T-helper 9 cell (primary cell): Measurements from ENCODE around the gene PDPN.

Experiments used
- DNase-seq: peaks from one replicate; pipeline ENCODE4 v3.0.0-alpha.2; 2020

Gene PDPN

GRCh38 chr1:13581446-13581845 lies 2.2 kb upstream of the PDPN start:
- DNase-seq, result no peak

DNA sequence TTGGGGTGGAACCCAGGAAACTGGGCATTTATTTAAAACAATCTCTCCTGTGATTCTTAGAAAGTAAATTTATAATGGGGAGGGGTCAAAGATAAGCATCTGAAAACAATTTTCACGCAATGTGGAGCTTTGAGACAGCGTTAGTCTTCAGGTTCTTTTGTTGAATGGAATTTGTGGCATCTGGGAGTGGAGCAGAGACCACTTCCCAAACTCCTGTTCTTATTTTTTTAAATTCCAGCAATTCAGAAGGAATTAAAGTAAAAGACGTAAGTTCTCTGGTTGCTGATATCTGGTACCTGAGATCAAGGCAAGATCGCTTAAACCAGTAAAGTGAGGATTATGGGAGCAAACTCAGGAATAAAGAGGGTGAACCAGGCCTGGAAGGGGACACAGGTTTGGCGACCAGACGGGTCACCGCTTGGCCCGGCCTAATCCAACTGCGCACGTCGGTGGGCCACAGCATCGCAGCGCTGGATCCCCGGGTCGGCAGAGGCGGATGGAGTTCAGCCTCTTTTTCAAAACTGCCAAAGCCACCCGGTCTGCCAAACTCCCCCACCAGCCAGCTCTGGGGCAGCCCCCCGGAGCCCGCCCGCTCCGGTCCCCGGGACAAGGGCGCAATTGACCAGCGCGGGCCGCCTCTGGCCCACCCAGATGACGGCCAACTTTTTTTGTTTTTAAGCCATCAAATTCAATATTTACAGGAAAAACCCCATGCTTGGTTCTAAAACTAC lies 754 bp upstream of the PDPN start:
- no peak for DNase-seq

DNA sequence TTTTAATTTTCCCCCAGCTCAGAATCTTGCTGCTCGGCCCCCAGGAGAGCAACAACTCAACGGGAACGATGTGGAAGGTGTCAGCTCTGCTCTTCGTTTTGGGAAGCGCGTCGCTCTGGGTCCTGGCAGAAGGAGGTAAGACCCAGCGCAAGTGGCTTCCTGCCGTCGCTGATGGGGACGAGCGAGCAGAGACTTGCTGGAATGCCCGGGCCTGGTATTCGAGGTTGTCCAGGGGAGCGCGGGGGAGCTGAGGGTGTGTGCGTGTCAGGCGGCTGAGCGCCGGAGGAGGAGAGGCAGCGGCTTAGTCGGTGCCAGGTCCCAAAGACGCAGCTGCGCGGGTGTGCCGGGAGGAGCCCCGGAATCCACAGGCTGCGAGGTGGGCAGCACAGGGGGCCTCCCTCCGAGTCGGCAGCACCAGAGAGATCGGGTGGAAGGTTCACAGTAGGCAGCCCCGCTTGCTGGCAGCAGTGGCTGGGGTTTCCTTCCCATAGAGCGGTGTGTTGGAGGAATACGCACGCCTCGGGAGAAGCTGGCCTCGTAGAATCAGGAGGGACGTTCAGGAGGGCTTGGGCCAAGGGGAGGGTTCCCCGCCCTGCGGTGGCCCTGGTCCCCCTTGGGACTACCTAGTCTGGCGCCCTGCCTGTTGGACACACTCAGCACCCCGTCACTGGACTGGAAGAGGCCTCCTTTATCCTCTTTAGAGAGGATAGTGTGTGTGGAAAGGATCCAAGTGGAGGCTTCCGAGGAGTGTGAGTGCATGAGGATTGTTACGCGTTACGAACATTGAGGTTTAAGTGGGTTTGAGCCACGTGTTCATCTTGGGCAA lies 547 bp downstream of the PDPN start:
- no peak for DNase-seq

DNA sequence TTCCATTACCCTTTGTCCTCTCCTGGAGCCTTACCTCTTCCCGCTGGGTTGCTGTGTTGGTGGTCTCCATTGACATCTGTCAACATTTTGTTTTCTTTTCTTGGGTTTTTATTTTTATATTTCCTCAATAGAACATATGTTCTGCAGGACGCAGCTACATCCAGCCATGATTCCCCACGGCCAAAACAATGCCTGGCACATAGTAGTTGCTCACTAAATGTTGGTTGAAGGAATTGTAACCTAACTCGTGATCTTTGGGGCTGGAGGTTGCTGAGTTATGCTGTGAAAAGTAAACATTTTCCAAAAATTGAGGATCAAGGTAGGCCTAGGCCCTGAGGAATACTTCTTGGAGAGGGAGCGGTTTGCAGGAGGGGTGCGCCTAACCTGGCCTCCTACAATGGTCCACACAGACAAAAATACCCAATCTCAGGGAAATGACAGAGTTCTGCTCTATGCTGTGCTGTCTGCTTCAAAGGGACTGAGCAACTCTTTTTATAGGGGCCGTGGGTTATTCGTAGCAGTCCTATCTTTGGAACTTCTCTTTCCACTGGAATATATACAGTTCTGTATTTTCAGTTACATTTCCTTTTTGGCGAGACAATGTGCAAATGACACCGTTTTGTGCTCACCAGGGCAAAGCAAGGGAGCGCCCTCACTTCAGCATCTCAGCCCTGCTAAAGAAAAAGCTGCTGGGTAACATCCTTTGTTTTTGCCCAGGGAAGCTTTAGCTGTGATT lies 1.4 kb downstream of the PDPN start:
- DNase-seq, result no peak

DNA sequence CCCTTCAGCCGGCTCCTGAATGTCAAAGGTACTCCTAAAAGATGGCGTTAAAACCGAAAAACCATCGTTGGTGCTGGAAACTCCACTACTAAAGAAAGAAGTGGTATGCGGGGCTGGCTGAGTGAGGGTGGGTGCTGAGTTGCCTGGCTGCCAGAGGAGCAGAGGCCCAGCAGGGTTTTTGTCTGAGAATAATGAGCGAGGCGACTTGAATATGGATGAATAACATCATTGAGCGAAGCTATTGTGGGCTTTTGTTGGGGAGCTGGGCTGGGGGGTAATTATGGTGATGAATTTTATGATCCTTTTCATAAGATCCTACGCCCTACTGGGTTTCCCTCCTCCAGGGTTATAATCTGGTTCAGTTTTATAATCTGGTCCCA lies 2.0 kb downstream of the PDPN start:
- no peak for DNase-seq

- DNase-seq, result no peak
Measured at GRCh38 chr1:13586001-13586400, 2.4 kb downstream of the PDPN start.

DNA sequence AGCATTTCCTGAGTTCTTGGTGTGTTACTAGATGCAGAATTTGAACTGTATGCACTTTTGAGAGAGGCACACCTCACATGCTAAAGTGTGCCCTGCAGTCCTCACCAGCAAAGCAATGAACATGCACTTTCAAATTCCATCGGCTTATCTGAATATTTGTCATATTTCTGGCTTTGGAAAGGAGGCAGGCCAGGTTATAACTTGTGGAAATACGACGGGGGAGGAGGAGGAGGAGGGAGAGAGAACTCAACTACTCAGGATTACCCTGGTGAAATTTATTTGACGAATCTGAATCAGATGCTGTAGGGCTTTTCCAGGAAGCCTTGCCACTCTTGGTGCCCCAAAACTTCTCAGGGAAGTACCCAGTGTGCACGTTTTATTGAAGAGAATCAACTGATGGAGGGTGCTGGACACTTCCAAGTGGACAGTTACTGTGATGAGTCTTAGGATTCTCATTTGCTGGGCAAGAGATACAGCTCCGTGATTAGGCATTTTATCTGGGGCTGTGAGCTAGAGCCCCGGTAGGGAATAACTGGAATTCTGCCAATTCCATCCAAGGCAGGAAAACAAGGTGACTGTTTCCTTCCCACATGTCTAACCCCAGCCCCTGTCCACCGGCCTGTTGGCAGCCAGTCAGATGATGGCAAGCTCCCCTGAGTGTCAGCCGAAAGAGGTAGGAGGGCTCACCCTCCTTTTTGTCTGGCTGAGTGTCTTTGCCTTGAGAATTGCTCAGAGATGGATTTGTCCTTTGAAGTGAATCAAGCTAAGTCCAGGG lies 3.8 kb downstream of the PDPN start:
- no peak for DNase-seq

DNA sequence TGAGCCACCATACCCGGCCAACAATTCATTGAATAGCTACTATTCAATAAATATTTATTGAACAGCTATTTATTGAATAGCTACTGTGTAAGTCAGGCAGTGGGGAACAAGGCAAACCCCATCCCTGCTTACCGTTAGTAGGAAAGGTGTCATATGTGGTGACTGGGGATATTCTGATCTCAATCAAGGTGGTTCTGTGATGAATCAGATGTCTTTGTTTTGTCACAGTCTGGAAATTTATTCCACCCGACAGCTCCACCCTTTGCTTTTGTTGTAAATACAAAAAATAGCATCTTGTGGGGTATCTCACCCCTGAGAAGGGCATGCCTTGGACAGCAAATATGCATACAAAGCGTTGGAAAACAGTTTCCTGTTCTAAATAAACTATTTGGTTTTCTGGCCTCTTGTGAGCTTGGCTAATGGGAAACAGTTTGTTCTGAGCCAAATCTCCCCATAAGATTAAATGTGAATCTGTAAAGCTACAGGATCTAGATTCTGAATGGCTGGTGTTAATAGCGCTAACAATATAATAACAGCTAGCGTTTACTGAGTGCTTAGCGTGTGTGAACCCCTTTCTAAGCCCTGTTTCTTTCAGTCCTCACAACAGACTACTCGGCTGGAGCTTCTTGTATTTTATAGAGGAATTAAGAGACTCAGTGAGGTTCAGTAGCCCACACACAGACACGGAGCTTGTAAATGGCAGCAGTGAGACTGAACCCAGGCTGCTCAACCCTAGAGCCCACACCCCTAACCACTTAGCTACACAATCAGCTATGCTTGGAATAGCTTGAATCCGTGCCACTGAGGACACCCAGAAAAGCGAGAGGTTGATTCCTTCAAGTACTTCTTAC lies 5.5 kb downstream of the PDPN start:
- no peak for DNase-seq

DNA sequence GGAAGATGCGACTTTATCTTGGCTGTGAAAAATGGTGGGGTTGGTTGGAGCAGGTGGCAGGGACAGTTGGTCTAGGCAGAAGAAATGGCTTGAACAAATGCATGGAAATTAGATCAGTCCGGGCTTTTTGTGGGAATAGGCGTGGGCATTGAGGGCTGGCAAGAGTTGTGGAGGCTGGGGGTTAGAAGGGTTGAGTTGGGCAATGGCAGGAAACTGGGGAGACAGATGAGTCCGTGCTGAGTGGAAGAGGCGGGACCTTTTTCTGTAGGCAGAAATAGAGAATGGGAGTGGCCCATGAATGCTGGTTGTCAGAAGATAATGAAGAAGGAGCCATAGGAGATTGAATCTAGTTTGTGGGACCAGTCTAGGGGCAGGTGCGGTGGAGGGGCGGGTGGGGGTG lies 6.9 kb downstream of the PDPN start:
- no peak for DNase-seq

DNA sequence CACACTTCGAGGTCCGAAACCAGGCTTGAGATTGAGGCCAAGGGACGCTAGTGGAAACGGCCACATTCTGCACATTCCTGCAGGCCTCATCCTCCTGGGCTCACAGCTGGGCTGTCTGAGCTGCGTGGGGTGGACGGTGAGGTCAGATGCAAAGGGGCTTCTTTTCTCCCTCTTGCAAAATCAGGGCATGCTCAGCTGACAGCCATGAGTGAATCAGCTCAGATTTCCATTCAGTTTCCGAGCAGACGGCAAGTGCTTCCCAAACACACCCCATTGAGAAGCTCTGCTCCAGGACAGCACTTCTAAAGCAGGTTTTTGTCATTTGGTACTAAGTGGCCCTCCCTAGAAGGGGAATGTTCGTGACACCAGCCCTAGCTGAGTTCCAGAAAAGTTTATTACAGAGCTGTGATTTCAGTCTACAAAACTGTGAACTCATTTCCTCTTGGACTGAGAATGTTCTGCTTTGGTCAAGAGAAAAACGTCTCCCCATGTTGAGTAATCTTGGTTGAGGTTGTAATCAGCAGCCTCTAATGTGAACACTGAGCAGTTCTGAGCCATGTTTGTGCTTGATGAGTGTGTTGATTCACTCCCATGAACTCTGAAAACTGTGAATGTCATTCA lies 10.0 kb downstream of the PDPN start:
- no peak for DNase-seq

GRCh38 chr1:13595411-13595810 lies 11.8 kb downstream of the PDPN start:
- no peak for DNase-seq

DNA sequence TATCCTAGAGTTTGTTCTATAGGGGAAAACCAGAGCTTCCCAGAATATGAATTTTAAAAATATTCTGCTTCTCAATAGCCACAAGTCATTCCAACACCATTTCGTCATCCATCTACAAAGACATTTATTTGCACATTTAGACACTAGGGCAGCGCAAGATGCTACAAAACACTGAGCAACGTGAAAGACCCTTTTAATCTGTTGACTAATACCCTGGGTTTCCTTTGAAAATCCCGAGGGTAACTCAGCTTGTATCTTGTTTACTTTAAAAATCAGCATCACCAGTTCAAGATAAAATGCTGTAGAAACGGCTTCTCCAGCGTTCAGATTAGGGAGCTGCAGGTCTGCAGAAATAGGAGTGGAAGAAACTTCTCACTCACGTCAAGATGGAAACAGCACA lies 13.5 kb downstream of the PDPN start:
- DNase-seq, result no peak

GRCh38 chr1:13600762-13601453 lies 17.3 kb downstream of the PDPN start:
- no peak for DNase-seq

GRCh38 chr1:13604176-13604575 lies 20.5 kb downstream of the PDPN start:
- DNase-seq, result no peak

DNA sequence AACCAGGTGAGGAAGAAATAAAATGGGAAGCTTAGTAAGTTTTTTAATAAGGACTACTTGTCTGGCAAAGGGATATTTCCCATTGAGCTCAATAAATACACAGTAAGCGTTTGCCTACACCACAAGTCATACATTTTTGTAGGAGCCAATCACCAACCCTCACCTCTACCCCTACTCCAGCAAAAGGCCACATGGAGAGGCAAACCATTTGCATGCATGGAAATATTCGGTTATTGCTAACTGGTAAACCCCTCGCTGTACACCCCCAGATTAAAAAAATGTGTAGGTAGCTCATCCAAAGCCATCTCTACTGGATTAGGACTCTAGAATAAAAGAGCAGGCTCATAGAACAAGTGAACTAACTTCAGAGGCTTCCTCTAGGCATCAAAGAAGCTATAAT lies 21.1 kb downstream of the PDPN start:
- DNase-seq, result no peak

GRCh38 chr1:13605159-13605558 lies 21.5 kb downstream of the PDPN start:
- no peak for DNase-seq

DNA sequence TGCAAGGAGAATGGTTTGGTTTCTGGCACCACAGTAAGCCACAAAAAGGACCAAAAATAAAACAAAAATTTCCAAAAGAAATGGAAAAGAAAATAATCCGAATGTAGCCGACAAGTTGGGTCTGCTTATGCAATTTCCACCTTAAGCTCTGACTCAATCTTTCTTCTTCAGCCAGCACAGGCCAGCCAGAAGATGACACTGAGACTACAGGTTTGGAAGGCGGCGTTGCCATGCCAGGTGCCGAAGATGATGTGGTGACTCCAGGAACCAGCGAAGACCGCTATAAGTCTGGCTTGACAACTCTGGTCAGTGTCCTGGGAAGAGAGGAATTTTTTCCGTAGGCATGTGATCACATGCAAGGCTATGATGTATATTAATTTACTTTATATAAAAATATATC lies 23.4 kb downstream of the PDPN start:
- DNase-seq, result no peak

DNA sequence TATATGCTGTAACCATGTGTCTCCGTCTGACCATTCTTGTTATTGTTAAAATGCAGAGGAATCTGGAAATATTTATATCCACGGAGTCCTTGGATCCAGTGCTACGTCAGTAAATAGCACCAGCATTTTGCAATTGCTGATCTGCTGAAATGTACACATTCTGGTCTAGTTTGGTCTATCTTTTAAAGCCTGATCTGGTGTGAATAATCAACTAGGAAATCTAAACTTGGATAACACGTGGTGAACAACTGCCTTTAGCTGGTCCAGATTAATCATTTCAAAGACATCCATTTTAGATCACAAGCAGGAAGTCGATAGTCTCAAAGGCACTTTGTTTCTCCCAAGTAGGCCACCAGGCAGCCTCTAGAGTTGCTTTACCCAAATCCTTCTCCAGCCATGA lies 32.6 kb downstream of the PDPN start:
- no peak for DNase-seq

DNA sequence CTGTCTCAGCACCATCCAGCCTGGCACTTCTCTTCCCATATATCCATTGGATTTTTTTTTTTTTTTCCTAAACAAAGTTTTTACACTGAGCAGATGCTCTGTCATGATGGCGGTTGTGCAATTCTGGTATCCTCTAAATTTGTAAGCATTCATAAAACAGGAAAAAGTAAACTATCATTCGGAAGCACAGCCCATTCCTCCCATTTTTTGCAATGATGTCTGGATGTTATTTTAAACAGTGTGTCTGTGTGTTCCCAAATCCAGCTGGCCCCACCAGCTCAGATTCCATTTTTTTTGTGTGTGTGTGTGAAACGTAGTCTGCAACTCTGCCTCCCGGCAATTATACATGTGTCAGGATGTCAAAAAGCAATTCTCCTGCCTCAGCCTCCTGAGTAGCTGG lies 33.5 kb downstream of the PDPN start:
- no peak for DNase-seq

DNA sequence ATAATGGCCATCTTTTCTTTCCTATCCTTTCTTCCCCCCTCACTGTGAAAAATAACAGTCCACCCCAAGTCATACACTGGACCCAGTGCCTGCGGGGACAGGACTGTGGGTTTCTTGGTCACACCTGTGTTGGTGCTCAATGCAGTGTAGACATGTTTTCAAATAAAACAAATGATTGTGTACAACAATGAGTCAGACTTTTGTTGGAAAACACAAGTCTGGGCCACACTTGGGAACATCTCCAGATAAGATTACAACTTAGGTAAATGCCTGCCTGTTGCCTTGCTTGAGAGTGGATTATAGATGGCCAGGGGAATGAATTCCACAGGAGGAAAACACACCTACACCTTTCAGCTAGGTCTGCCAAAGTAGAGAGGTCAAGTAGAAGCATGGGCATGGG lies 34.1 kb downstream of the PDPN start:
- DNase-seq, result no peak

DNA sequence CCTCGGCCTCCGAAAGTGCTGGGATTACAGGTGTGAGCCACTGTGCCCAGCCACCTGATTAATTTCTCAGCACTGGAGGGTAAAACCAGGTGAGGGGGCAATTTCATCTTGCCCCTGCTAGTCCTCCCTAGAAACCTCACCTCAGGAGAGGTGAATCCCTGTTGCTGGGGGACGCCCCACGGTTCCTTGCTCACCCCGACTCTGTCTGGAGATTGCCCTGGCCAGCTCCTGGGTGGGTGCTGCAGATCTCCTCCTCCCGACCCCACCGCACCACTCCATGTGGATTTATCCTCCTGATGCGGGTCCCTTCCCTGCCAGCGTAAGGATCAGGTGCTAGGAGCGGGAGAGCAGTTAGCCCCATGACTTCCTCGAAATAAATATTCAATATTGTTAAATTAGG lies 34.9 kb downstream of the PDPN start:
- DNase-seq, result no peak
